SU-DHL-6 (cell line): Measurements from ENCODE around the gene WSCD2.

Experiments used
- H2AFZ ChIP-seq: fragments of 200-600 bp; sonication (generic); 2 replicates; pipeline ENCODE4 v1.6.1; 2014; ENCODE audit warnings: low read depth, mild to moderate bottlenecking, moderate library complexity, mixed read lengths, antibody characterized with exemption, low read length; ENCODE audit not compliant: severe bottlenecking
- H3F3A ChIP-seq: fragments of 200-600 bp; shearing (Covaris generic); 2 replicates; pipeline ENCODE4 v1.6.0; 2016; ENCODE audit warnings: antibody characterized with exemption, mild to moderate bottlenecking; ENCODE audit not compliant: insufficient read depth
- H3K27ac ChIP-seq: fragments of 200-600 bp; sonication (generic); 2 replicates; pipeline ENCODE4 v1.5.1; 2016; ENCODE audit warnings: low read depth, mild to moderate bottlenecking, low read length, moderate library complexity, mixed read lengths
- H3K27me3 ChIP-seq: fragments of 200-600 bp; sonication (generic), shearing (Covaris generic); 2 replicates; pipeline ENCODE4 v1.6.0; 2014; ENCODE audit warnings: mild to moderate bottlenecking, low read length
- H3K36me3 ChIP-seq: fragments of 200-600 bp; sonication (generic); 2 replicates; pipeline ENCODE4 v1.6.1; 2014; ENCODE audit warnings: mild to moderate bottlenecking, low read length, mixed read lengths
- H3K4me2 ChIP-seq: fragments of 300-600, 200-600 bp; shearing (Covaris generic), sonication (generic); 2 replicates; pipeline ENCODE4 v1.6.0; 2014; ENCODE audit warnings: low read length, low read depth, mild to moderate bottlenecking; ENCODE audit not compliant: poor library complexity, severe bottlenecking
- H3K4me3 ChIP-seq: fragments of 200-600 bp; sonication (generic); 2 replicates; pipeline ENCODE4 v1.5.1; 2014; ENCODE audit warnings: antibody characterized with exemption, low read length, mild to moderate bottlenecking, mixed read lengths; ENCODE audit not compliant: insufficient read depth, poor library complexity, severe bottlenecking
- H3K79me2 ChIP-seq: fragments of 200-600 bp; sonication (generic); 2 replicates; pipeline ENCODE4 v1.6.1; 2014; ENCODE audit warnings: mild to moderate bottlenecking, low read length, moderate library complexity; ENCODE audit not compliant: insufficient read depth
- H3K9ac ChIP-seq: fragments of 200-600 bp; sonication (generic); 2 replicates; pipeline ENCODE4 v1.7.0; 2014; ENCODE audit warnings: mild to moderate bottlenecking, low read length
- H3K9me2 ChIP-seq: fragments of 200-600 bp; sonication (generic); replicated peaks from 2 replicates; pipeline ENCODE4 v1.6.1; 2014; ENCODE audit warnings: low read length; ENCODE audit not compliant: insufficient read depth
- H3K9me3 ChIP-seq: fragments of 200-600 bp; sonication (generic); 2 replicates; pipeline ENCODE4 v1.6.1; 2014; ENCODE audit warnings: low read length, mixed read lengths; ENCODE audit not compliant: insufficient read depth
- H4K20me1 ChIP-seq: fragments of 200-600 bp; sonication (generic); 2 replicates; pipeline ENCODE4 v1.6.1; 2014; ENCODE audit warnings: low read depth, mild to moderate bottlenecking, antibody characterized with exemption, low read length, moderate library complexity, mixed read lengths
- CTCF ChIP-seq: fragments of 200-600 bp; sonication (generic); IDR thresholded peaks from one replicate; pipeline ENCODE4 v1.5.1; 2017; ENCODE audit warnings: antibody characterized with exemption, mild to moderate bottlenecking, low read length, moderate library complexity; ENCODE audit not compliant: insufficient read depth, poor library complexity, severe bottlenecking
- EZH2phosphoT487 ChIP-seq: fragments of 200-600 bp; sonication (generic), shearing (Covaris generic); conservative IDR thresholded peaks from 2 replicates; pipeline ENCODE4 v1.6.1; 2018; ENCODE audit warnings: mild to moderate bottlenecking, antibody characterized with exemption, low read length, moderate library complexity, mixed read lengths

Gene WSCD2

DNA sequence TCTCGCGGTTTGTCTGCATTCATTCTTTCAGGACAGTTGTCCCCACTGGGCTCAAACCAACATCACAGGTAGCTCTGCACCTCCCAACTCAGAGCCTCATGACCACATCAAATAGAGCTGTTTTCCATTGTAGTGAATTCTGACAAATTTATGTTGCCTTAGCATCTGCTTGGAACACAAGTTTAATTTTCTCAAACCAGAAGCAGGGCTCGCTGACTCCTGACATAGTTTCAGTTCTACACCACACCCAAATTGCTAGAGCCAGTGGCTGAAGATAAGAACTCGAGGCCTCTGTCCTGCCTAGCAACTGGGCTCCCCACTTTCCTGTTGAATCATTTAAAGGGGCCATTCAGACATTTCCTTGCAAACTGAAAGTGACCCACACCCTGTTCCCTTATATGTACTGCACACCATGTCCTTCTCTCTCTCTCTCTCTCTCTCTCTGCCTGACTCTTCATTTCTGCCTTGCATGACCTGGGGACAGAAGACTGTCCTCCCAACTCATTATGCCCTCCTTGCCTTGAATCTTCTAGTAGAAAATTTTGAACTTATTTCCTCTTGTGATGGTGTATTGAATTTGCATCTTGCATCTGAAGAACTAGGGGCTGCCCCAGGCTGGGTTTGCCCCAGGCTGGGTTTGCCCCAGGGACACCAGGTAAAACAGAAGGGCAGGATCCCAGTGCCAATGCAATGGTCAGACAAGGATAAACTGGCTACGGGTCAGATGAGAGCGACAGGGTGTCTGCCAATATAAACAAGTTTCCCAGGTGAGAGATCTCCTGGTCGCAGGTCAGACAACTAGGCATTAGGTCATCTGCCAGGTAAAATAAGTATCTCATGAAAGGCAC lies 9.7 kb upstream of the WSCD2 start:
- H3K9me3 ChIP-seq, result no peaks in the 10 kb centered on the region
- H3K36me3 ChIP-seq, result no peaks in the 10 kb centered on the region
- no peaks in the 10 kb centered on the region for H3K79me2 ChIP-seq
- H3K4me2 ChIP-seq, result no peak overlapping the region
- TF ChIP-seq EZH2phosphoT487 (no peak), CTCF (no peak)
- H3K4me3 ChIP-seq, result no peak overlapping the region
- H3K27me3 ChIP-seq, result 0 out of 2 replicates have a peak, but pooled peaks cover 4% of the 10 kb centered on the region
- no peaks in the 10 kb centered on the region for H4K20me1 ChIP-seq
- H3K27ac ChIP-seq, result no peak overlapping the region
- no peak overlapping the region for H2AFZ ChIP-seq
- H3K9ac ChIP-seq, result no peak overlapping the region
- no peaks in the 10 kb centered on the region for H3F3A ChIP-seq
- no peaks in the 10 kb centered on the region for H3K9me2 ChIP-seq

GRCh38 chr12:108119974-108120862 lies 8.9 kb upstream of the WSCD2 start:
- Histone ChIP-seq H3K4me3 (no peak overlapping the region), H3K9me2 (no peaks in the 10 kb centered on the region), H3F3A (no peaks in the 10 kb centered on the region)

DNA sequence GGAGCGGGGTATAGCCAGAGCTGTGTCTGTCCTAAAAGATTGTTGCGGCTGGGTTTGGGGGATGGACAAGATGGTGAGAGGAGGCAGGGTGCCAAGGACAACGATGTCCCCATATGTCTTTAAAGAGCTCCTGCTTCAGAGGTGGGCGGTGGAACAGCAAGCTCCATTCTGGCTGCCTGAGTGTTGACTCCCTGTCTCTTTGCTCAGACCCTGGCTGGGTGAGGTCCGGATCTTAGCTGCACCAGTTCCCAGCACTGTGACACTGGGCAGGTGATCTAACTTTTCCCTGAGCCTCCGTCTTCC lies 8.3 kb upstream of the WSCD2 start:
- Histone ChIP-seq H3K79me2 (no peaks in the 10 kb centered on the region), H3K9me3 (no peaks in the 10 kb centered on the region), H2AFZ (no peak overlapping the region), H4K20me1 (no peaks in the 10 kb centered on the region), H3K9ac (no peak overlapping the region), H3K36me3 (no peaks in the 10 kb centered on the region), H3K4me3 (no peak overlapping the region), H3K9me2 (no peaks in the 10 kb centered on the region), H3K27me3 (0 out of 2 replicates have a peak, but pooled peaks cover 4% of the 10 kb centered on the region), H3K27ac (no peak overlapping the region), H3K4me2 (no peak overlapping the region), H3F3A (no peaks in the 10 kb centered on the region)
- no peak for TF ChIP-seq EZH2phosphoT487
- TF ChIP-seq CTCF, result no peak

More at GRCh38 chr12:108119974-108120862, 8.9 kb upstream of the WSCD2 start:
- H2AFZ ChIP-seq, result no peak overlapping the region
- no peak overlapping the region for H3K9ac ChIP-seq
- no peak overlapping the region for H3K4me2 ChIP-seq
- H4K20me1 ChIP-seq, result no peaks in the 10 kb centered on the region
- H3K9me3 ChIP-seq, result no peaks in the 10 kb centered on the region
- H3K79me2 ChIP-seq, result no peaks in the 10 kb centered on the region
- 0 out of 2 replicates have a peak, but pooled peaks cover 4% of the 10 kb centered on the region for H3K27me3 ChIP-seq
- no peak for TF ChIP-seq CTCF
- TF ChIP-seq EZH2phosphoT487, result no peak
- no peak overlapping the region for H3K27ac ChIP-seq
- H3K36me3 ChIP-seq, result no peaks in the 10 kb centered on the region
